Gastroesophageal sphincter (tissue), 3 donors: ENCODE results near the gene RABGAP1.
A peak's percentile ranks its signal among the peaks of the same experiment; 100 is the strongest.

ENCODE experiments used
- EP300 ChIP-seq: sonication (generic); formaldehyde crosslinking; IDR thresholded peaks from one replicate; pipeline ENCODE4 v1.6.1; 2017; ENCODE audit warnings: antibody characterized with exemption, mild to moderate bottlenecking
- POLR2A ChIP-seq, 2 donors: fragments of 450-650 bp; IDR thresholded peaks; one replicate each; pipeline ENCODE4 v1.6.1; 2017; ENCODE audit warnings: antibody characterized with exemption in 2 of 2, mild to moderate bottlenecking in 2 of 2, moderate library complexity in 1 of 2
- POLR2AphosphoS5 ChIP-seq: sonication (generic); formaldehyde crosslinking; IDR thresholded peaks from one replicate; pipeline ENCODE4 v1.6.1; 2017; ENCODE audit warnings: antibody characterized with exemption
- TF ChIP-seq, protein P1 (sequence below), 4 experiments: fragments of 200-600 bp in 2 of 4; fragments of 450-650 bp in 2 of 4; sonication (generic) in 1 of 4; IDR thresholded peaks; one replicate each; pipeline ENCODE4 v1.5.1; 2017 to 2019; ENCODE audit warnings: antibody characterized with exemption in 4 of 4, mild to moderate bottlenecking in 2 of 4, moderate library complexity in 2 of 4

DNA sequence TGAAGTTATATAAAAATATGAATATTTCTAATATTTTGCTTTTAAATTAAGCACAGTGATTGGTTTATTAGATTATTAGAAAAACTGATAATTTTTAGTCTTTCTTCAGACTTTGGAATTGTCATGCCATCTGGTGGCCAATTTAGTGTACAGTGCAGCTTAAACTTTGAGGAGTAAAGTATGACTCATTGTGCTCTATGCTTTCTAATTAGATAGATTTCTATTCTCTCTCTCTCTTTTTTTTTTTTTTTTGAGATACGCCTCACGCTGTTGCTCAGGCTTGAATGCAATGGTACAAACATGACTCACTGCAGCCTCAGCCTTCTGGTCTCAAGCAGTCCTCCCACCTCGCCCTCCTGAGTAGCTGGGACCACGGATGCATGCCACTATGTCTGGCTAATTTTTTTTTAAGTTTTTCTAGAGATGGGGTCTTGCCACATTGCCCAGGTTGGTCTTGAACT lies 50.6 kb downstream of the RABGAP1 start:
- TF ChIP-seq EP300, result no peak
- no peak for TF ChIP-seq POLR2A (IDR thresholded peaks at IDR 0.05)
- TF ChIP-seq, protein P1, sequence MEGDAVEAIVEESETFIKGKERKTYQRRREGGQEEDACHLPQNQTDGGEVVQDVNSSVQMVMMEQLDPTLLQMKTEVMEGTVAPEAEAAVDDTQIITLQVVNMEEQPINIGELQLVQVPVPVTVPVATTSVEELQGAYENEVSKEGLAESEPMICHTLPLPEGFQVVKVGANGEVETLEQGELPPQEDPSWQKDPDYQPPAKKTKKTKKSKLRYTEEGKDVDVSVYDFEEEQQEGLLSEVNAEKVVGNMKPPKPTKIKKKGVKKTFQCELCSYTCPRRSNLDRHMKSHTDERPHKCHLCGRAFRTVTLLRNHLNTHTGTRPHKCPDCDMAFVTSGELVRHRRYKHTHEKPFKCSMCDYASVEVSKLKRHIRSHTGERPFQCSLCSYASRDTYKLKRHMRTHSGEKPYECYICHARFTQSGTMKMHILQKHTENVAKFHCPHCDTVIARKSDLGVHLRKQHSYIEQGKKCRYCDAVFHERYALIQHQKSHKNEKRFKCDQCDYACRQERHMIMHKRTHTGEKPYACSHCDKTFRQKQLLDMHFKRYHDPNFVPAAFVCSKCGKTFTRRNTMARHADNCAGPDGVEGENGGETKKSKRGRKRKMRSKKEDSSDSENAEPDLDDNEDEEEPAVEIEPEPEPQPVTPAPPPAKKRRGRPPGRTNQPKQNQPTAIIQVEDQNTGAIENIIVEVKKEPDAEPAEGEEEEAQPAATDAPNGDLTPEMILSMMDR (IDR thresholded peaks at IDR 0.05), result peak; percentile 66 to 79 (median 76)
- peak; percentile 40 for TF ChIP-seq POLR2AphosphoS5
